Large intestine (tissue), 3 donors: ENCODE measurements around the gene ST3GAL3. TPM values are rescaled to one million over a fixed set of nuclear protein-coding genes. Genes with fewer than 3 reads are reported as not detected.

Experiments
- DNase-seq, 2 donors: peaks; one replicate each; pipeline versions ENCODE4 v3.0.0 to v3.0.0-alpha.2; 2013
- H3K27ac ChIP-seq: one replicate; pipeline ENCODE4 v1.5.1; 2013; ENCODE audit warnings: low read length
- H3K27me3 ChIP-seq: 2 replicates; pipeline ENCODE4 v1.6.1; 2013; ENCODE audit warnings: low read length; ENCODE audit not compliant: control insufficient read depth, insufficient read depth
- H3K36me3 ChIP-seq: 2 replicates; pipeline ENCODE4 v1.6.1; 2013; ENCODE audit warnings: low read length; ENCODE audit not compliant: control insufficient read depth, insufficient read depth
- H3K4me1 ChIP-seq: one replicate; pipeline ENCODE4 v1.6.1; 2013; ENCODE audit warnings: low read length; ENCODE audit not compliant: control insufficient read depth, insufficient read depth
- H3K4me3 ChIP-seq: one replicate; pipeline ENCODE4 v1.5.1; 2013; ENCODE audit warnings: low read length
- H3K9me3 ChIP-seq: one replicate; pipeline ENCODE4 v1.6.1; 2013; ENCODE audit warnings: mild to moderate bottlenecking, low read depth, low read length, moderate library complexity; ENCODE audit not compliant: control insufficient read depth
- WGBS: methylation state at CpG from one replicate; pipeline ENCODE4 v1.1.5; 2013; ENCODE audit warnings: low lambda C conversion rate; ENCODE audit not compliant: insufficient coverage; 5-methylcytosine and 5-hydroxymethylcytosine counted together
- polyA plus RNA-seq: library from polyadenylated mRNA; unstranded; fragments of 120-200 nt; gene quantifications from one replicate; pipeline ENCODE4 v1.2.1, GENCODE V29; 2013

The ST3GAL3 gene
- polyA plus RNA-seq, 1 donor, result 7.7 TPM

DNA sequence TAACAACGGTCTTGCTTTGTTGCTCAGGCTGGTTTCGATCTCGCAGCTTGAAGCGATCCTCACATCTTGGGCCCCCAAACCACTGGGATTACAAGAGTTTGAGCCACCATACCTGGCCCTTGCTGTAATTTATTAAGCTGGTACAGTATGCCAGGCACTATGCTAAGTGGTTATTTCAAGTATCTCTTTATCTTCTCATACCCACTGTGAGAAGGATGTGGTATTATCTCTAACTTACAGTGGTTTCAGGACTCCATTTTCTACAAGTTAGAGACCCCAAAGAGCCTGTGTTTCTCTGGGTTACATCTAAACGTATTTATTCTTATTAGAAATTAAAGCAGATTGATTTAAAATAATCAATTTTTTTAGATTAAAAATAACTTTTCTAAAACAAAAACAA lies 8.1 kb upstream of the ST3GAL3 start:
- 83% methylated on average over 1 of the region's 5 CpGs for WGBS
- H3K27ac ChIP-seq, result no peak overlapping the region
- no peaks in the 10 kb centered on the region for H3K27me3 ChIP-seq
- no peak for DNase-seq
- no peaks in the 10 kb centered on the region for H3K4me1 ChIP-seq
- H3K36me3 ChIP-seq, result peaks cover 90% of the 10 kb centered on the region
- no peaks in the 10 kb centered on the region for H3K9me3 ChIP-seq
- H3K4me3 ChIP-seq, result no peak overlapping the region

DNA sequence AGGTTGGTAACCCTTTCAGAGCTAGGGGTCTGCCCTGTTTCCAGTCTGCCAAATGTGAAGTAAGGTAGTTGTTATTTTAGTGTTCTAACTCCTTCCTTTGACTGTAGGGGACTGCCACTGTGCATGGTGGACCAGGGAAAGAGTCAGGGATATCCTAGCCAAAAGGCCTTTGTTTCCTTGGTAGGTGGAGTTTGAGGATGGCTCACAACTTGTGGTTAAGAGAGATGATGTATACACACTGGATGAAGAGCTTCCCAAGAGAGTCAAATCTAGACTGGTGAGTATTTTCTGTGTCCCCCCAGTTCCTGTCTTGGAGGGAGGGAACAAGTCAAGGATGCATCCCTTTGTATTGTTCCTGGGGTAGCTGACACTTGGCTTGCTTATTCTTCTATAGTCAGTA lies 3.5 kb upstream of the ST3GAL3 start:
- H3K27ac ChIP-seq, result no peak overlapping the region
- no peaks in the 10 kb centered on the region for H3K9me3 ChIP-seq
- no peaks in the 10 kb centered on the region for H3K27me3 ChIP-seq
- H3K4me3 ChIP-seq, result no peak overlapping the region
- H3K4me1 ChIP-seq, result peaks cover 8% of the 10 kb centered on the region
- no peak for DNase-seq
- H3K36me3 ChIP-seq, result peaks cover 58% of the 10 kb centered on the region

DNA sequence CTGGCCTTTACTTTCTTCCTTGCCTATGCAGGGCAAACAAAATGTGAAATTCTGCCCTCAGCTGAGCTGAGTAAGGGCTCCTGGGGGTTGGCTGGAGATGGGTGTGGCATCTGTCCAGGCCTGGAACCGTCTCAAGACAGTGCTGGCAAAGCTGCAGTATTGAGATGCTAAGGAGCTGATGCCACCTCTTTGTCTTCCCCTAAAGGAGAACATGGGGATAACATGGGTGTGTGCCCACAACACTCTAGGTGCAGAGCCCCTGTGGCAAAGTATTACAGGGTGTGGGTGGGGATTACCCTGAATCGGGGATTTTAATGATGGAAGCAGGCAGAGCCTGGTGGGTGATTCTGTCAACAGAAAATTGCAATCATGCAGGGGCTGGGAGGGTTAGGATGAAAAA lies 2.5 kb upstream of the ST3GAL3 start:
- no peak overlapping the region for H3K27ac ChIP-seq
- peaks cover 8% of the 10 kb centered on the region for H3K4me1 ChIP-seq
- no peaks in the 10 kb centered on the region for H3K27me3 ChIP-seq
- no CpG with 5 or more reads among the region's 2 CpGs for WGBS
- H3K36me3 ChIP-seq, result peaks cover 54% of the 10 kb centered on the region
- H3K4me3 ChIP-seq, result no peak overlapping the region
- no peak for DNase-seq
- H3K9me3 ChIP-seq, result no peaks in the 10 kb centered on the region

DNA sequence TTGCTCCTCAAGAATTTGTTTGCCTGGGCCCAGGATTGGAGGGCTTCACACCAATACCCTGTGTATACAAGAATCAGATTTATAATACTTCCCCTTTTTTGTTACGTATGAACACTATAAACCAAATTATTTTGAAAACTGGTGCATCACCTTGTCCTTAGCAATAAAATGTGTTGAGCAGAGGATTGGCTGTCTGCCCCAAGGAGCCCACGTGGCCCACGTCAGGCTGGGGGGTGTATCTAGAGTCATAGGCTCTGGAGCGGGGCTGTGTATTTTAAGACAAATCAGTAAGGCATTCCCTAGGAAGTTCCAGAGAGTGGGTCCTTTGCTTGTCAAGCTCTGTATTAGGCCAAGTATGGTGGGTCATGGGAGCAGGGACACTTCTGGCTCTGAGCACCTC lies 2.0 kb upstream of the ST3GAL3 start:
- Histone ChIP-seq H3K27ac (no peak overlapping the region), H3K4me1 (peaks cover 8% of the 10 kb centered on the region), H3K27me3 (no peaks in the 10 kb centered on the region), H3K9me3 (no peaks in the 10 kb centered on the region), H3K4me3 (no peak overlapping the region), H3K36me3 (peaks cover 51% of the 10 kb centered on the region)
- DNase-seq, result no peak
- WGBS, result no CpG with 5 or more reads among the region's 4 CpGs

DNA sequence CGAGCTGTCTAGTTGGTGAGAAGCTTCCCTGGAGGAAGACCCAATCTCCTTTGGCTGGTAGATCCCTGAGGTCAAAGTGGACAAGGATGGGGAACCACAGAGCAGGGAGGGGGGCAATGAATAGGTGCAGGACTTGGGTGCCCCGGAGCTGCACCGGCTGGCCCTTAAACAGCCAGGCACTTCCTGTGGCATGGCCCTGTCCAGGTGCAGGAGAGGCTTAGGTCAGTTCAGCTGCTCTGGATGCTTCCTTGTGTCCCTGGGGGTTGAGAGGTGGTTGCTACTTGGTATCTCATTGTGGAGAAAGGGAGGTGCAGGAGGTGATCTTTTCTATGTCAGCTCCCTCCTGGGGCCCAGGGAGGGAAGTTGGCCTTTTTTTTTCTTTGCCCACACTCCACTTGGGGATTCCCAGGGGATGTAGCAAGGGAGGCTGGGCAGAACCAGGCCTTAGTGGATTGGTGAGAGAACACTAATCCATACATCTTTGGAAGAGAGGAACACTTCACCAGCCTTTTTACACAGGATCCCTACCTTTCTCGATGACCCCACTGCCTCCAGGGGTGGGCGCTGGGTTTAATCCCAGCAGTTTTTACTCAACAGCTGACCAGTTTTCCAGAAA lies 1.2 kb upstream of the ST3GAL3 start:
- no peaks in the 10 kb centered on the region for H3K27me3 ChIP-seq
- H3K4me1 ChIP-seq, result peaks cover 8% of the 10 kb centered on the region
- H3K9me3 ChIP-seq, result no peaks in the 10 kb centered on the region
- no peak overlapping the region for H3K27ac ChIP-seq
- peaks cover 45% of the 10 kb centered on the region for H3K36me3 ChIP-seq
- DNase-seq, result peak in 1 of 2 donors; percentile 15
- WGBS, result no CpG with 5 or more reads among the region's 5 CpGs
- H3K4me3 ChIP-seq, result no peak overlapping the region

DNA sequence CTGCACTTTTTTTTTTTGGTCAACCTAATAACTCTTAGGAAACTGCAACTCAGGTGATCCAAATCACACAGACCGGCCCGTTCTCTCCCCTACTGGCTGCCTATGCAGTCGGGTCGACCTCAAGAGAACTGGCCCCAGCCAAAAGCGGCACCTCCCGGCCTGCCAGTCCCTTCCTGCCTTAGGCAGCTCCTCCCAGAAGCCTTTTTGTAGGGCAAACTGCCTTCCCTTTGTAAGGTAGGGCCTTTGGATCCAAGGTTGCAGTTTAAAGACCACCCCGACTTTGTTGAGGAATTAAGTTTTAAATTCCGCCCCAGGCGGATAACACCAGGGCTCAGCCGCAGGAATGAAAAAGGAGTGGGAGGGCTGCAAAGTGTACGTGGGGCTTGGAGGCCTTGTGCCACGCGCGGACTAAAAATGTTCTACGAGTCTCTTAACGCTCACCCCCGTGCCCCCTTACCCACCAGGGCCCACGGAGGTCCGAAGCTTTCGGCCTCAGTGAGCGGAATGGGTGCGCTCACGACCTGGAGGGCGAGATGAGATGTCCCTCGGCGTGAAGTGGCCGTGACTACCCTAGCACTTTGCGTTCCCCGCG lies 642 bp upstream of the ST3GAL3 start:
- Histone ChIP-seq H3K9me3 (no peaks in the 10 kb centered on the region), H3K4me1 (peaks cover 8% of the 10 kb centered on the region), H3K27me3 (no peaks in the 10 kb centered on the region), H3K36me3 (peaks cover 39% of the 10 kb centered on the region), H3K27ac (no peak overlapping the region), H3K4me3 (peak overlapping the region; percentile 68)
- WGBS, result no CpG with 5 or more reads among the region's 30 CpGs
- DNase-seq, result no peak

DNA sequence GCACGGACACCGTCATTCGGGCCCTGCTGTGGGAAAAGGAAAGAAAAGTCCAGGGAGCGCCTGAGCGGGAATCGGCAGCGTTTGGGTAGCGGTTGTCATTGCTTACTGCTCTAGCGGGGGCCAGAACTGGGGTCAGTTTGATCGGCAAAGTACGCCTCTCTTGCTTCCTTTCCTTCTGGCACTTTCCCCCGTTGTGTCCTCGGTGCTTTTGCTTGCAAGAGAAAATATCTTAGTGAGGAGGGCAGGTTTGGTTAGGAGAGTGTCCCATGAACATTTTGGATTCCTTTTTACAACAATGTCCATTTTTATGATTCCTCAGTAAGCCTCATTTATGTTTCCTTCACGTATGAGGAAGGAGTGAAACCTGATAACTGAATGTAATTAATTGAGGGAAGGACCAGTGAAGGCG lies 670 bp downstream of the ST3GAL3 start:
- H3K36me3 ChIP-seq, result peaks cover 29% of the 10 kb centered on the region
- no CpG with 5 or more reads among the region's 15 CpGs for WGBS
- DNase-seq, result peak in 1 of 2 donors; percentile 11
- no peaks in the 10 kb centered on the region for H3K27me3 ChIP-seq
- peak overlapping the region; percentile 24 for H3K27ac ChIP-seq
- peak overlapping the region; percentile 71 for H3K4me3 ChIP-seq
- H3K9me3 ChIP-seq, result no peaks in the 10 kb centered on the region
- H3K4me1 ChIP-seq, result peaks cover 8% of the 10 kb centered on the region

DNA sequence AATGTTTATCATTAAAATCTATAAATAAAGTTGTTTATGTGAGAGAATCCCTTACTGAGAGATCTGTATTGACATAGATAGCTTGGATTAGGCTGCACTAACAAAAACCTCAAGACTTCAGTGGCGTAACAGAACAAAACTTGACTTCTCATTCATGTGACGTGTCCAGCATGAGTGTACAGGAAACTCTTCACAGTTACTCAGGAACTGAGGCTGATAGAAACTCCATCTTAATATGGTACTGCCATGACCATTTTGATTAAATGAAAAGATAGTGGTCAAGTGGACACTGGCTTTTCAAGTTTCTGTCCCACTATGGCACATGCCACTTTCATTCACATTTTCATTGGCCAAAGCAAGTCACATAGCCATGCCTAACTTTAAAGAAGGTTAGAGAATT lies 3.7 kb downstream of the ST3GAL3 start:
- peaks cover 3% of the 10 kb centered on the region for H3K36me3 ChIP-seq
- no peaks in the 10 kb centered on the region for H3K27me3 ChIP-seq
- H3K4me3 ChIP-seq, result no peak overlapping the region
- no CpG with 5 or more reads among the region's 2 CpGs for WGBS
- no peak overlapping the region for H3K27ac ChIP-seq
- no peaks in the 10 kb centered on the region for H3K9me3 ChIP-seq
- H3K4me1 ChIP-seq, result peaks cover 8% of the 10 kb centered on the region
- DNase-seq, result no peak

DNA sequence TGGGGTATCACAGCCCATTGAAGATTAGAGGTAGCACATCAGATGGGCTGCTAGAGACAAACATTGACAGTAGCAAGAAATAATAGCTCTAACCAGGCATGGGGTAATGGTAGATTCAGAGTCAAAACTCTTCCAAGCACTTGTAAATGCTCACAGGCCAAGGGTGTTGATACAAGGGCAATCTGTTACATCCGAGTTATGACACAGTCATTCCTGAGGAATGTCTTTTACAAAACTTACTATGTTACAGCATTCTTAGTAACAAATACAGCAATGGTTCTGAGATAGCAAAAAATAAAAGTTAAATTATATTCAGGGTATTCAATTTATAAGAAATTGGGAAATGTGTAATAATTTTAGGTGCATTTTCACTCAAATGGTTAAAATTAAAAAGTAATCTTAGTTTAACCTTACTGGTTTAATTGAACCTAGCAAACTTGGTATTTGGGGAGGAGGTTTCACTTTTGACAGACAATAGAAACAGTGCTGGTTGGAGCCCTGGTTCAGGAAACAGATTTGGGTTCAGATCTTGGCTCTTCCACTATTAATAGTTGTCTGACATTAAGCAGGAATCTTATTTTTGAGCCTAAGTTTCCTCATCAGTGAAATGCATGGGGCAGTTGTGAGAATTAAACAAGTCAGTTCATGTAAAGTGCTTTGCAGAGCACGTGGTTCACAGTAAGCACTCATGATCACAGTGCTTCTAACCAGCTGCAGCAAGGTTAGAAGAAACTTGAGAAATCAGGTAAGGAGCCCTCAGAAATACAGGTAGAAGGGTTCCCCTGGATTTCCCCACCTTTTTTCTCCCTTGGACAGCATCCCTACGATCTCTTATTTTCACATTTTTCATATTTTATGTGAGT lies 4.4 kb downstream of the ST3GAL3 start:
- no peak for DNase-seq
- Histone ChIP-seq H3K27ac (no peak overlapping the region), H3K4me1 (peaks cover 3% of the 10 kb centered on the region), H3K9me3 (no peaks in the 10 kb centered on the region), H3K4me3 (no peak overlapping the region), H3K36me3 (peaks cover 3% of the 10 kb centered on the region), H3K27me3 (no peaks in the 10 kb centered on the region)
- WGBS, result 100% methylated on average over 1 of the region's 3 CpGs

DNA sequence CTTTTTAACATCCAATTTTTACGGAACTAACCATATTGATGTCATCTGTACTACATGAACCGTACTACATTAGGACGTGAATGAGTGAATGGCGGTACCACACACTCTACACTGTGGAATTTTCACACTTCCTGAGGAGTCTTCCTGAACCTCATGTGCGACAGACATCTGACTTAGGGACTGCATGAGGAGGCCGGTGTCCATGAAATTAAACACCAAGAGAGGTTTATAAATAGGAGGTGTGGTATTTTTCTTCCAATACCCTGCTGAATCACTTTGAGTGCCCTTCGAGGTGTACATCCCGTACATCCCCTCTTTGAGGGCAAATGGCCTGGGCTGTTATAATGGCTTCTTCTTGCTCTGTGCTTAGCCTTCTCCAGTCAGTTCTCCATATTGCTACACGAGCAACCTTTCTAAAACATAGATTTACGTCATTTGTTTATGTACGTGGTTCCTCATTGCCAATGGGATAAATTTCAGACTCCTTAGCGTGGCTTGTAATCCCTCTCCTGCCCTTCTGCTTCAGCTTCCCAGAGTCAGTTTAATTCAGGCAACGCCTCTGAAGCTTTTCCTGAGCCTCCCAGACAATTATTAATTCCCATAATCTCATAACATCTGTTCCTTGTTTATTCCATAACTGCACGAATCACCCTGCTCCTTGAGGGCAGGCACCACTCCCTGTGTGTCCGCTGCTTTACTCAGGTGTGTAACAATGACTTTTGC lies 9.4 kb downstream of the ST3GAL3 start:
- DNase-seq, result no peak
- Histone ChIP-seq H3K27me3 (no peaks in the 10 kb centered on the region), H3K4me3 (no peak overlapping the region), H3K27ac (no peak overlapping the region), H3K9me3 (no peaks in the 10 kb centered on the region), H3K4me1 (no peaks in the 10 kb centered on the region), H3K36me3 (no peaks in the 10 kb centered on the region)
- WGBS, result 96% methylated on average over 5 of the region's 15 CpGs
